Karpas-422 (cell line): Measurements from ENCODE around the gene KATNAL2. TPM values are rescaled to one million over a fixed set of nuclear protein-coding genes. Genes with fewer than 3 reads are reported as not detected.
"Not testable (repeated sequence)": the region's sequence is repeated elsewhere in the genome, so short reads cannot be mapped to it uniquely, and the experiment has no call there.

Source experiments
- DNase-seq: peaks from one replicate; pipeline ENCODE4 v3.0.0-alpha.2; 2015
- H2AFZ ChIP-seq: fragments of 200-600 bp; sonication (generic); 2 replicates; pipeline ENCODE4 v1.6.1; 2014; ENCODE audit warnings: antibody characterized with exemption, low read length, mixed read lengths
- H3K27ac ChIP-seq: fragments of 200-600 bp; sonication (generic); 2 replicates; pipeline ENCODE4 v1.5.1; 2014; ENCODE audit warnings: mild to moderate bottlenecking, low read length, moderate library complexity
- H3K27me3 ChIP-seq: fragments of 200-600 bp; sonication (generic); 2 replicates; pipeline ENCODE4 v1.6.1; 2014; ENCODE audit warnings: low read length, mixed read lengths
- H3K36me3 ChIP-seq: fragments of 200-600 bp; sonication (generic); 2 replicates; pipeline ENCODE4 v1.6.1; 2014; ENCODE audit warnings: low read length, mixed read lengths; ENCODE audit not compliant: insufficient read depth
- H3K4me1 ChIP-seq: fragments of 200-600 bp; sonication (generic); 2 replicates; pipeline ENCODE4 v1.6.1; 2014; ENCODE audit warnings: mild to moderate bottlenecking, low read length, mixed read lengths
- H3K4me2 ChIP-seq: fragments of 200-600 bp; sonication (generic); 2 replicates; pipeline ENCODE4 v1.6.1; 2014; ENCODE audit warnings: low read length, low read depth, mild to moderate bottlenecking; ENCODE audit not compliant: poor library complexity, severe bottlenecking
- H3K4me3 ChIP-seq: fragments of 200-600 bp; sonication (generic); 2 replicates; pipeline ENCODE4 v1.5.1; 2014; ENCODE audit warnings: mild to moderate bottlenecking, antibody characterized with exemption, low read length, mixed read lengths
- H3K79me2 ChIP-seq: fragments of 200-600 bp; sonication (generic); 2 replicates; pipeline ENCODE4 v1.6.1; 2014; ENCODE audit warnings: mild to moderate bottlenecking, low read length, mixed read lengths
- H3K9ac ChIP-seq: fragments of 200-600 bp; sonication (generic); 2 replicates; pipeline ENCODE4 v1.6.0; 2014; ENCODE audit warnings: low read length
- H3K9me2 ChIP-seq: fragments of 200-600 bp; sonication (generic), shearing (Covaris generic); replicated peaks from 2 replicates; pipeline ENCODE4 v1.6.0; 2014; ENCODE audit warnings: mild to moderate bottlenecking, low read length, moderate library complexity; ENCODE audit not compliant: insufficient read depth
- H3K9me3 ChIP-seq: fragments of 300-700, 200-600 bp; sonication (generic); 2 replicates; pipeline ENCODE4 v1.6.1; 2014; ENCODE audit warnings: low read length, mixed read lengths
- H4K20me1 ChIP-seq: fragments of 200-600 bp; sonication (generic); 2 replicates; pipeline ENCODE4 v1.6.1; 2014; ENCODE audit warnings: mild to moderate bottlenecking, antibody characterized with exemption, low read length, low read depth; ENCODE audit not compliant: insufficient read depth
- total RNA-seq: library from RNA; depleted of rRNA; stranded (reverse); fragments of >200 nt; shearing (Covaris generic); gene quantifications from 2 replicates; pipeline ENCODE4 v1.2.3, GENCODE V29; 2014; ENCODE audit warnings: low replicate concordance

The KATNAL2 gene
- total RNA-seq, 1 experiment from 2014 or later = 29.5 TPM

DNA sequence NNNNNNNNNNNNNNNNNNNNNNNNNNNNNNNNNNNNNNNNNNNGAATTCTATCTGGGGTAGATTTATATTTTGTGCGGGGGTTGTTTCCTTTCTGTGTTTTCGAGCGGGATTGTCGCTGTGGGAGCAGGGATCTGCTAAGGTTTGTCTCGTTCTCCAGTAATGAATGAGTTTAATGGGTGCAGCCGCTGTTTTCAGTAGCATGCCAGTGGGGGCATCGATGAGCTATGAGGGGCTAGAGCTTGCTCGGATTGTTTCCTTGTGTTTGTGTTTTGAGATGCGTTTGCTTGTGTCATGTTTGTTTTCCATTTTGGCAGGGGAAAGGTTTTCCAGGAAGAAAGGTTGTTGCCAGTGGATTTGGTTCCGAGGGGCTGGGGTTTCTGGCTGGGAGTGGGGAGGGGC is 102.5 kb downstream of the KATNAL2 start:
- not testable (repeated sequence) for H2AFZ ChIP-seq, H3K79me2 ChIP-seq, H3K4me1 ChIP-seq, H3K27me3 ChIP-seq, H3K9me3 ChIP-seq, H3K4me2 ChIP-seq, H3K36me3 ChIP-seq, H3K9me2 ChIP-seq, H4K20me1 ChIP-seq, DNase-seq, H3K9ac ChIP-seq, H3K27ac ChIP-seq, H3K4me3 ChIP-seq

- not testable (repeated sequence) for H3K9ac ChIP-seq, H2AFZ ChIP-seq, H4K20me1 ChIP-seq, H3K27me3 ChIP-seq, H3K4me3 ChIP-seq, H3K4me1 ChIP-seq, H3K36me3 ChIP-seq, H3K79me2 ChIP-seq, H3K9me2 ChIP-seq, H3K4me2 ChIP-seq, H3K9me3 ChIP-seq, H3K27ac ChIP-seq, DNase-seq
These were observed 103.4 kb downstream of the KATNAL2 start for GRCh38 chr18:47020757-47021156.

- H3K36me3 ChIP-seq, H3K27me3 ChIP-seq, DNase-seq: not testable (repeated sequence)
These were observed 105.4 kb downstream of the KATNAL2 start for GRCh38 chr18:47022821-47023220.

DNA sequence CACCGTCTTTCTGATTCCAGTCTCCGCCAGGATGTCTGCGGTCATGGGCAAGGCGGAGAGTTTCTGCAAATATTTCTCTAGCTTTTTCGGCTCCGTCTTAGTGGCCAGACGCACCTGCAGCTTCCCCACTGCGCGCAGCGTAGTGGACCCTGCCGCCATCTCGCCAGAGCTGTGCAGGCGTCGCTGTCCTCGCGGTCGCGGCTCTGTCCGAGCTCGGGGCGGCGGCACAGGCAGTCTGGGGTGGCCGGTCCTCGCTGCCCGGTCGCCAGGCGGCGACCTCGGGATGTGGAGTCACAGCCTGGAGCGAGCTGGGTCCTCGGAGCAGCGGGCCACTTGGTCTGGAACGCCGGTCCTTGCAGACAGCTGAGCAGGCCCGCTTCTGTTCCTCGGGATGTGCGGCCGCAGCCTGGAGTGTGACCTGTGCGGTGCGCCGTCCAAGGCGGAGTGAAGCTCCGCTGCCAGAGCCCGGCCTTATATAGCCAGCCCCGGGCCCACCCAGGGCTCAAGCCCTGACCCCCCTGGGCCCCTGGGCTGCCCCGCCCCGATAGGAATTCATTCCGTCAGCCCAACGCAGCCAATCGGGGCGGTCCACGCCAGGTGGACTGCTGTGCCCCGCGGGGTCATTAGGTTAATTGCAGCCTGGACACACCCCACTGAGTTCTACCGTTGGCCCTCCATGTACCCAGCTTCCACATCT is 106.5 kb downstream of the KATNAL2 start:
- not testable (repeated sequence) for H3K4me1 ChIP-seq, DNase-seq, H3K9me3 ChIP-seq, H3K4me2 ChIP-seq, H4K20me1 ChIP-seq, H3K4me3 ChIP-seq, H3K36me3 ChIP-seq, H3K79me2 ChIP-seq, H3K9ac ChIP-seq, H2AFZ ChIP-seq, H3K27ac ChIP-seq, H3K9me2 ChIP-seq, H3K27me3 ChIP-seq

More at GRCh38 chr18:47022821-47023220, 105.4 kb downstream of the KATNAL2 start:
- H3K4me1 ChIP-seq, H4K20me1 ChIP-seq, H3K79me2 ChIP-seq, H3K4me3 ChIP-seq, H3K9ac ChIP-seq, H3K9me3 ChIP-seq, H3K4me2 ChIP-seq, H3K27ac ChIP-seq, H3K9me2 ChIP-seq, H2AFZ ChIP-seq: not testable (repeated sequence)

GRCh38 chr18:47025557-47026174 is 108.3 kb downstream of the KATNAL2 start:
- H3K4me2 ChIP-seq, H4K20me1 ChIP-seq, H3K79me2 ChIP-seq, H3K4me1 ChIP-seq, H3K27me3 ChIP-seq, H3K36me3 ChIP-seq, H3K4me3 ChIP-seq, H3K9me3 ChIP-seq, H3K9ac ChIP-seq, H3K9me2 ChIP-seq, DNase-seq, H2AFZ ChIP-seq, H3K27ac ChIP-seq: not testable (repeated sequence)

DNA sequence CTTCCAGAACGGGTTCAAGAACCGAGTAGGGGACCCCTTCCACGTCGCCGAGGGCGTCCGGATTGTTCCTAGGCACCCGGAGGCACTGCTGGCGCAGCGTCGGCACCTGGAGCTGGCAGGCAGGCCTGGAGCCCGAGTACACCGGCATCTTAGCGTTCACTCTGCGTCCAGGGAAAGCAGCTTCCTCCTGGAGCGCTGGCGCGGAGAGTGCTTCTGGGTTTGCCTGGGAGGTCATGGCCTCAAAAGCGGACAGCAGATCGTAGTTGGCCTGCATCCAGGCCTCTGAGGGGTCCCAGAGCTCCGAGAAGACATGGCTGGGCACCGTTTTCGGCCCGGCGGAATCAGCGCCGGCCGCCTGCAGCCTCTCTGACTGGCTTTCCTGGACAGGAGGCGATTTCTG is 111.3 kb downstream of the KATNAL2 start:
- H3K9me2 ChIP-seq, H2AFZ ChIP-seq, H3K36me3 ChIP-seq, DNase-seq, H3K27ac ChIP-seq, H3K27me3 ChIP-seq, H3K9me3 ChIP-seq, H3K4me2 ChIP-seq, H3K4me3 ChIP-seq, H4K20me1 ChIP-seq, H3K79me2 ChIP-seq, H3K9ac ChIP-seq, H3K4me1 ChIP-seq: not testable (repeated sequence)

DNA sequence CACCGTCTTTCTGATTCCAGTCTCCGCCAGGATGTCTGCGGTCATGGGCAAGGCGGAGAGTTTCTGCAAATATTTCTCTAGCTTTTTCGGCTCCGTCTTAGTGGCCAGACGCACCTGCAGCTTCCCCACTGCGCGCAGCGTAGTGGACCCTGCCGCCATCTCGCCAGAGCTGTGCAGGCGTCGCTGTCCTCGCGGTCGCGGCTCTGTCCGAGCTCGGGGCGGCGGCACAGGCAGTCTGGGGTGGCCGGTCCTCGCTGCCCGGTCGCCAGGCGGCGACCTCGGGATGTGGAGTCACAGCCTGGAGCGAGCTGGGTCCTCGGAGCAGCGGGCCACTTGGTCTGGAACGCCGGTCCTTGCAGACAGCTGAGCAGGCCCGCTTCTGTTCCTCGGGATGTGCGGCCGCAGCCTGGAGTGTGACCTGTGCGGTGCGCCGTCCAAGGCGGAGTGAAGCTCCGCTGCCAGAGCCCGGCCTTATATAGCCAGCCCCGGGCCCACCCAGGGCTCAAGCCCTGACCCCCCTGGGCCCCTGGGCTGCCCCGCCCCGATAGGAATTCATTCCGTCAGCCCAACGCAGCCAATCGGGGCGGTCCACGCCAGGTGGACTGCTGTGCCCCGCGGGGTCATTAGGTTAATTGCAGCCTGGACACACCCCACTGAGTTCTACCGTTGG is 112.4 kb downstream of the KATNAL2 start:
- H3K36me3 ChIP-seq, H4K20me1 ChIP-seq, H3K9me3 ChIP-seq, H3K27me3 ChIP-seq, H3K4me1 ChIP-seq, H3K9ac ChIP-seq, H3K79me2 ChIP-seq, H3K4me2 ChIP-seq, H2AFZ ChIP-seq, H3K4me3 ChIP-seq, H3K27ac ChIP-seq, DNase-seq, H3K9me2 ChIP-seq: not testable (repeated sequence)

DNA sequence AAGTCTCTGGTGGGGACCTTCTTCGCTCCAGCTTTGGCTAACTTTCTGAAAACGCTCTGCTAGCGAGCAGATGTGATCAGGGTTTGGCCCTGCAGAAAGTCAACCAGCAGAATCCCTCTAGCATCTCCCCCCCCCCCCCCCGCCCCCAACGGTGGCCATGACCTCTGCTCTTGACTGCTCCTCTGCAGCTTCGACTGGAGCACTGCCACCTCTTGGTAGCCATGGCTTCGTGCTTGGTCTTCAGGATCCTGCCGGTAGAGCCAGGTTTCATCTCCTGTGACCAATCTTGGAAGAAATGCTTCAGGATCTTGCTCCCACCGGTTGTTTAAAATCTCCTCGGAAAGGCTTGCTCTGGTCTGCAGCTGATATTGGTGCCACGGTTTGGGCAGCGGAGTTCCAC is 113.5 kb downstream of the KATNAL2 start:
- H4K20me1 ChIP-seq, H3K4me3 ChIP-seq, H3K4me2 ChIP-seq, H3K9ac ChIP-seq, H3K79me2 ChIP-seq, H2AFZ ChIP-seq, H3K4me1 ChIP-seq, H3K27ac ChIP-seq, H3K9me3 ChIP-seq, H3K9me2 ChIP-seq, DNase-seq, H3K27me3 ChIP-seq, H3K36me3 ChIP-seq: not testable (repeated sequence)
